ENCODE data around the gene SLC6A12. TPM values are rescaled to one million over a fixed set of nuclear protein-coding genes. Genes with fewer than 3 reads are reported as not detected.

Gene SLC6A12
- total RNA-seq, 4 donors from 2014 or later = 0.21 to 0.60 (median 0.39) TPM; not detected in 1

DNA sequence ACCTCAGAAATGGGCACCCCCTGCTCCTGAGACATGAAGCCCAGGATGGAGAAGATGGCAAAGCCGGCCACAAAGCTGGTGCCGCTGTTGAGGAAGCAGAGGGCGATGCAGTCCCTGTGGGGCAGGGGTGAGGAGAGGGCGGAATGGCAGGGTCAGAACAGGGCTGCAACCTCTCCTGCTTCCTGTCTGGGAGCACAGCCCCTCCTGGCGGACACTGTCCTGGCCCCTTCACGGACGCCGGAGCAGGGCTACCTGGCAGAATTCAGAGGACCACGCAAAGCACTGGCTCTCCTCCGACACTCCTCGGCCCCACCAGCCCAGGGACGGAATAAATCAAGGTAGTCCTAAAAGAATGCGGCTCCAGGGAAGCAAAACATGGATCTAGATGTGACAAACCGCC is 12.4 kb upstream of the SLC6A12 start:
- Histone ChIP-seq H3K4me3 (no peak overlapping the region), H3K27ac (no peak overlapping the region), H3K36me3 (no peaks in the 10 kb centered on the region), H3K27me3 (no peaks in the 10 kb centered on the region), H3K4me1 (peaks cover 0 to 9% (median 0%) of the 10 kb centered on the region in 4 donors), H3K9me3 (no peaks in the 10 kb centered on the region)
- 83 to 87% methylated on average over 13 of the region's 14 CpGs for WGBS, 2 donors
- TF ChIP-seq POLR2A (IDR thresholded peaks at IDR 0.05) (no peak), EP300 (IDR thresholded peaks at IDR 0.05) (no peak)
- TF ChIP-seq, protein P1, sequence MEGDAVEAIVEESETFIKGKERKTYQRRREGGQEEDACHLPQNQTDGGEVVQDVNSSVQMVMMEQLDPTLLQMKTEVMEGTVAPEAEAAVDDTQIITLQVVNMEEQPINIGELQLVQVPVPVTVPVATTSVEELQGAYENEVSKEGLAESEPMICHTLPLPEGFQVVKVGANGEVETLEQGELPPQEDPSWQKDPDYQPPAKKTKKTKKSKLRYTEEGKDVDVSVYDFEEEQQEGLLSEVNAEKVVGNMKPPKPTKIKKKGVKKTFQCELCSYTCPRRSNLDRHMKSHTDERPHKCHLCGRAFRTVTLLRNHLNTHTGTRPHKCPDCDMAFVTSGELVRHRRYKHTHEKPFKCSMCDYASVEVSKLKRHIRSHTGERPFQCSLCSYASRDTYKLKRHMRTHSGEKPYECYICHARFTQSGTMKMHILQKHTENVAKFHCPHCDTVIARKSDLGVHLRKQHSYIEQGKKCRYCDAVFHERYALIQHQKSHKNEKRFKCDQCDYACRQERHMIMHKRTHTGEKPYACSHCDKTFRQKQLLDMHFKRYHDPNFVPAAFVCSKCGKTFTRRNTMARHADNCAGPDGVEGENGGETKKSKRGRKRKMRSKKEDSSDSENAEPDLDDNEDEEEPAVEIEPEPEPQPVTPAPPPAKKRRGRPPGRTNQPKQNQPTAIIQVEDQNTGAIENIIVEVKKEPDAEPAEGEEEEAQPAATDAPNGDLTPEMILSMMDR (IDR thresholded peaks at IDR 0.05) = no peak
- no peak for DNase-seq (ENCODE audit: low spot score in 2 of 2)

- Histone ChIP-seq H3K4me3 (no peak overlapping the region), H3K27me3 (peaks cover 0 to 6% of the 10 kb centered on the region in 2 donors), H3K27ac (no peak overlapping the region), H3K36me3 (no peaks in the 10 kb centered on the region), H3K9me3 (no peaks in the 10 kb centered on the region), H3K4me1 (peaks cover 0 to 11% (median 0%) of the 10 kb centered on the region in 4 donors)
- WGBS, 2 donors = 93 to 94% methylated on average over 18 of the region's 18 CpGs
- no peak for DNase-seq (ENCODE audit: low spot score in 2 of 2)
- TF ChIP-seq POLR2A (IDR thresholded peaks at IDR 0.05) (no peak), EP300 (IDR thresholded peaks at IDR 0.05) (no peak)
- TF ChIP-seq, protein P1 (IDR thresholded peaks at IDR 0.05) = no peak
These were observed 11.1 kb upstream of the SLC6A12 start for GRCh38 chr12:225012-225411.

DNA sequence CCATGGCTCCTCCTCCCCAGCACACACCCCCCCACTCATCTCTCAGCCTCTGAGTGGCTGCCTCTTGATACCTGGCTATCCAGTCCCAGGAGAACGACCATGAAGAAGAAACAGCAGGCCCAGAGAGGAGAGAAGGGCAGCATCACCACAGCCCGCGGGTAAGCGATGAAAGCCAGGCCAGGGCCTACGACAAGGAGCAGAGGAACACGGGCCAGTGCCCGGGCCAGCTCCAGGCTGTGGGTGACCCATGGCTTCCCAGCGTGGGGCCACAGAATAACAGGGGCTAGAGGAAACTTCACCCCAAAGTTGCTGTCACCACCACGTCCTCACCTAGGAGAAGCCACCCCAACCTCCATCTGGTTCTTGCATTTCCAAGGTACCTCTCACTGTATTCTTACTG is 10.4 kb upstream of the SLC6A12 start:
- Histone ChIP-seq H3K9me3 (no peaks in the 10 kb centered on the region), H3K4me1 (peaks cover 0 to 9% (median 0%) of the 10 kb centered on the region in 4 donors), H3K36me3 (no peaks in the 10 kb centered on the region), H3K27ac (no peak overlapping the region), H3K27me3 (peaks cover 0 to 10% of the 10 kb centered on the region in 2 donors), H3K4me3 (no peak overlapping the region)
- no peak for DNase-seq (ENCODE audit: low spot score in 2 of 2)
- 86 to 95% methylated on average over 9 of the region's 9 CpGs for WGBS, 2 donors
- TF ChIP-seq POLR2A (IDR thresholded peaks at IDR 0.05) = no peak
- TF ChIP-seq, protein P1 (IDR thresholded peaks at IDR 0.05) = no peak
- no peak for TF ChIP-seq EP300 (IDR thresholded peaks at IDR 0.05)

- no peak for DNase-seq (ENCODE audit: low spot score in 2 of 2)
- Histone ChIP-seq H3K4me1 (peaks cover 0 to 5% (median 0%) of the 10 kb centered on the region in 4 donors), H3K4me3 (no peak overlapping the region), H3K9me3 (no peaks in the 10 kb centered on the region), H3K27me3 (peaks cover 0 to 10% of the 10 kb centered on the region in 2 donors), H3K36me3 (no peaks in the 10 kb centered on the region), H3K27ac (no peak overlapping the region)
- no peak for TF ChIP-seq EP300 (IDR thresholded peaks at IDR 0.05)
- TF ChIP-seq POLR2A (IDR thresholded peaks at IDR 0.05) = no peak
- TF ChIP-seq, protein P1 (IDR thresholded peaks at IDR 0.05) = no peak
- WGBS, 2 donors = 81 to 85% methylated on average over 11 of the region's 11 CpGs
These were observed 9.9 kb upstream of the SLC6A12 start for GRCh38 chr12:223841-224240.

- Histone ChIP-seq H3K4me1 (peaks cover 0 to 5% (median 0%) of the 10 kb centered on the region in 4 donors), H3K9me3 (no peaks in the 10 kb centered on the region), H3K36me3 (no peaks in the 10 kb centered on the region), H3K27me3 (peaks cover 0 to 10% of the 10 kb centered on the region in 2 donors), H3K27ac (no peak overlapping the region), H3K4me3 (no peak overlapping the region)
- DNase-seq (ENCODE audit: low spot score in 2 of 2) = no peak
- WGBS, 2 donors = 75 to 86% methylated on average over 6 of the region's 6 CpGs
- no peak for TF ChIP-seq EP300 (IDR thresholded peaks at IDR 0.05)
- no peak for TF ChIP-seq POLR2A (IDR thresholded peaks at IDR 0.05)
- TF ChIP-seq, protein P1 (IDR thresholded peaks at IDR 0.05) = no peak
These were observed 7.8 kb upstream of the SLC6A12 start for GRCh38 chr12:221736-222135.
